ENCODE results near the gene RBM4.
"Not testable (repeated sequence)": the region's sequence is repeated elsewhere in the genome, so short reads cannot be mapped to it uniquely, and the experiment has no call there.

Gene RBM4

GRCh38 chr11:66617155-66617834 is 21.2 kb upstream of the RBM4 start:
- no peak for DNase-seq

- no peak for DNase-seq
Measured at GRCh38 chr11:66619080-66619554, 19.4 kb upstream of the RBM4 start.

- DNase-seq: no peak
Measured at GRCh38 chr11:66624450-66624849, 14.1 kb upstream of the RBM4 start.

GRCh38 chr11:66625041-66625751 is 13.3 kb upstream of the RBM4 start:
- no peak for DNase-seq

- no peak for DNase-seq
Measured at GRCh38 chr11:66625752-66626149, 12.8 kb upstream of the RBM4 start.

- DNase-seq: no peak
Measured at GRCh38 chr11:66626382-66626781, 12.1 kb upstream of the RBM4 start.

- no peak for DNase-seq
Measured at GRCh38 chr11:66626926-66627325, 11.6 kb upstream of the RBM4 start.

- no peak for DNase-seq
Measured at GRCh38 chr11:66628061-66628603, 10.4 kb upstream of the RBM4 start.

- DNase-seq: no peak
Measured at GRCh38 chr11:66629356-66629755, 9.1 kb upstream of the RBM4 start.

- DNase-seq: no peak
Measured at GRCh38 chr11:66631883-66632282, 6.6 kb upstream of the RBM4 start.

GRCh38 chr11:66632952-66633351 is 5.6 kb upstream of the RBM4 start:
- DNase-seq: no peak

GRCh38 chr11:66636411-66636810 is 2.1 kb upstream of the RBM4 start:
- no peak for DNase-seq

GRCh38 chr11:66637557-66638176 is 836 bp upstream of the RBM4 start:
- DNase-seq: no peak

GRCh38 chr11:66639066-66639813 is 737 bp downstream of the RBM4 start:
- DNase-seq: peak; percentile 35

- not testable (repeated sequence) for DNase-seq
Measured at GRCh38 chr11:66639814-66640340, 1.4 kb downstream of the RBM4 start.

- DNase-seq: no peak
Measured at GRCh38 chr11:66641834-66642233, 3.3 kb downstream of the RBM4 start.

- DNase-seq: no peak
Measured at GRCh38 chr11:66643745-66644437, 5.4 kb downstream of the RBM4 start.

- no peak for DNase-seq
Measured at GRCh38 chr11:66646828-66647227, 8.3 kb downstream of the RBM4 start.

GRCh38 chr11:66649903-66650302 is 11.4 kb downstream of the RBM4 start:
- DNase-seq: no peak

- no peak for DNase-seq
Measured at GRCh38 chr11:66651016-66651415, 12.5 kb downstream of the RBM4 start.

- DNase-seq: no peak
Measured at GRCh38 chr11:66652651-66653050, 14.1 kb downstream of the RBM4 start.

GRCh38 chr11:66653123-66653522 is 14.6 kb downstream of the RBM4 start:
- no peak for DNase-seq

Data from NCI-H2227 treated with DMSO at 0.1 percent for 48 hours (cell line).